IMR-90 (cell line): Measurements from ENCODE around the gene ADAMTS17.

Source experiments
- BHLHE40 ChIP-seq: fragments of 150-350 bp; IDR thresholded peaks from 2 replicates; pipeline ENCODE4 v1.6.1; 2016; ENCODE audit warnings: mild to moderate bottlenecking, low read depth, low read length
- CEBPB ChIP-seq: IDR thresholded peaks from 2 replicates; pipeline ENCODE4 v1.6.1; 2012; ENCODE audit warnings: low read depth, low read length, improper control_type of control experiment
- CTCF ChIP-seq: conservative IDR thresholded peaks from 2 replicates; pipeline ENCODE4 v1.5.1; 2012; ENCODE audit warnings: mild to moderate bottlenecking, low read depth, low read length, improper control_type of control experiment
- FOS ChIP-seq: fragments of 150-350 bp; IDR thresholded peaks from 2 replicates; pipeline ENCODE4 v1.6.1; 2016; ENCODE audit warnings: low read depth, low read length
- MAFK ChIP-seq: IDR thresholded peaks from 2 replicates; pipeline ENCODE4 v1.6.1; 2012; ENCODE audit warnings: low read depth, low read length, improper control_type of control experiment
- MXI1 ChIP-seq: IDR thresholded peaks from 2 replicates; pipeline ENCODE4 v1.6.1; 2012; ENCODE audit warnings: low read depth, mild to moderate bottlenecking, low read length, moderate library complexity, borderline replicate concordance
- NFE2L2 ChIP-seq: fragments of 150-350 bp; IDR thresholded peaks from 2 replicates; pipeline ENCODE4 v1.6.1; 2016; ENCODE audit warnings: low read depth, mild to moderate bottlenecking, low read length
- POLR2A ChIP-seq: IDR thresholded peaks from 2 replicates; pipeline ENCODE4 v1.6.1; 2012; ENCODE audit warnings: mild to moderate bottlenecking, low read depth, low read length
- RAD21 ChIP-seq: IDR thresholded peaks from 2 replicates; pipeline ENCODE4 v1.6.1; 2012; ENCODE audit warnings: low read length, improper control_type of control experiment
- SMC3 ChIP-seq: fragments of 150-350 bp; IDR thresholded peaks from 2 replicates; pipeline ENCODE4 v1.6.1; 2016; ENCODE audit warnings: low read depth, mild to moderate bottlenecking, antibody characterized with exemption, low read length, moderate library complexity
- USF2 ChIP-seq: fragments of 150-350 bp; IDR thresholded peaks from 2 replicates; pipeline ENCODE4 v1.6.1; 2017; ENCODE audit warnings: mild to moderate bottlenecking, antibody characterized with exemption, low read length, low read depth

- TF ChIP-seq USF2 (no peak), CTCF (no peak), MXI1 (no peak), POLR2A (no peak), RAD21 (no peak), NFE2L2 (no peak), CEBPB (no peak), MAFK (no peak), FOS (no peak), BHLHE40 (no peak), SMC3 (no peak)
These were observed 160.9 kb downstream of the ADAMTS17 start for GRCh38 chr15:100180921-100181320.
